ENCODE data around the gene CHST7. TPM values are rescaled to one million over a fixed set of nuclear protein-coding genes. Genes with fewer than 3 reads are reported as not detected.

The CHST7 gene
- total and polyA plus RNA-seq, 2 donors (not counting 1 experiment from before 2014, with no cell fraction given), result 1.3 to 2.6 TPM

DNA sequence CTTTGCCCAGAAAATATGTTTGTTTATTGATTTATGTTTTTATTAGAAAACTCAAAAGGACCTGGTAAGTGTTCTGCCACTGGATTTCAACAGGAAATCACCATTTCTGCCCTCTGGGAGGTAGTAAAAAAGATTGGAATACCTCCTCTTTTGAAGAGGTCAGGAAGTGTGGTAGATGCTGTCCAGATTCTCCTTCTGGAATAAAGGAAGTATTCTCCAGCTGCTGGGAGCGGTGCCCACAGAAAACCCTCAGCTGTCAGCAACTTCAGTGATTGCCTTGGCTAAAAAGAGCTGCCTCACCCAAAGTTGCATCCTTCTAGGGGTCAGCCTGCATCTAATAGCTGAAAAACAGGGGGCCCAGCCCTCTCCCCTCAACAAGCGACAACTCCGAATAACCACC, 14.5 kb upstream of the CHST7 start:
- H4K20me1 ChIP-seq (ENCODE audit: control insufficient read depth, insufficient read depth, low read length, poor library complexity, severe bottlenecking), result no peaks in the 10 kb centered on the region
- peaks cover 14 to 15% of the 10 kb centered on the region in 2 donors for H3K4me1 ChIP-seq (ENCODE audit: control insufficient read depth in 2 of 2, insufficient read depth in 2 of 2, low read length in 2 of 2)
- ATAC-seq (ENCODE audit: low read depth), result no peak
- peaks cover 17% of the 10 kb centered on the region for H3K4me1 Mint-ChIP-seq
- H3K27ac ChIP-seq (ENCODE audit: low read length in 2 of 2), result no peak overlapping the region
- no peak overlapping the region for H3K4me3 Mint-ChIP-seq
- ChIA-PET CTCF (no interaction called here), POLR2A (no interaction called here)
- no peak overlapping the region for H3K9ac ChIP-seq (ENCODE audit: low read length)
- H3K36me3 ChIP-seq (replicated peaks in 1 of 2; ENCODE audit: control extremely low read depth in 1 of 2, control insufficient read depth in 1 of 2, extremely low read depth in 1 of 2, insufficient read depth in 2 of 2, low read length in 1 of 2), result no peaks in the 10 kb centered on the region
- H3K27me3 Mint-ChIP-seq, result peaks cover 13% of the 10 kb centered on the region
- no peak for DNase-seq
- 100% methylated on average over 2 of the region's 3 CpGs for WGBS (ENCODE audit: insufficient coverage)
- H3K27ac Mint-ChIP-seq, result no peak overlapping the region
- H3K9me3 ChIP-seq (ENCODE audit: control extremely low read depth in 1 of 3, control insufficient read depth in 2 of 3, insufficient read depth in 1 of 3, low read length in 2 of 3), result no peaks in the 10 kb centered on the region
- H2AFZ ChIP-seq (ENCODE audit: insufficient read depth, low read depth, low read length, poor library complexity, severe bottlenecking), result no peak overlapping the region
- H3K4me2 ChIP-seq (replicated peaks; ENCODE audit: low read depth, low read length, poor library complexity, severe bottlenecking), result no peak overlapping the region
- no peaks in the 10 kb centered on the region for H3K27me3 ChIP-seq (replicated peaks in 1 of 4; ENCODE audit: control extremely low read depth in 1 of 4, control insufficient read depth in 3 of 4, insufficient read depth in 4 of 4, low read length in 3 of 4)
- TF ChIP-seq, protein P1, sequence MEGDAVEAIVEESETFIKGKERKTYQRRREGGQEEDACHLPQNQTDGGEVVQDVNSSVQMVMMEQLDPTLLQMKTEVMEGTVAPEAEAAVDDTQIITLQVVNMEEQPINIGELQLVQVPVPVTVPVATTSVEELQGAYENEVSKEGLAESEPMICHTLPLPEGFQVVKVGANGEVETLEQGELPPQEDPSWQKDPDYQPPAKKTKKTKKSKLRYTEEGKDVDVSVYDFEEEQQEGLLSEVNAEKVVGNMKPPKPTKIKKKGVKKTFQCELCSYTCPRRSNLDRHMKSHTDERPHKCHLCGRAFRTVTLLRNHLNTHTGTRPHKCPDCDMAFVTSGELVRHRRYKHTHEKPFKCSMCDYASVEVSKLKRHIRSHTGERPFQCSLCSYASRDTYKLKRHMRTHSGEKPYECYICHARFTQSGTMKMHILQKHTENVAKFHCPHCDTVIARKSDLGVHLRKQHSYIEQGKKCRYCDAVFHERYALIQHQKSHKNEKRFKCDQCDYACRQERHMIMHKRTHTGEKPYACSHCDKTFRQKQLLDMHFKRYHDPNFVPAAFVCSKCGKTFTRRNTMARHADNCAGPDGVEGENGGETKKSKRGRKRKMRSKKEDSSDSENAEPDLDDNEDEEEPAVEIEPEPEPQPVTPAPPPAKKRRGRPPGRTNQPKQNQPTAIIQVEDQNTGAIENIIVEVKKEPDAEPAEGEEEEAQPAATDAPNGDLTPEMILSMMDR (IDR thresholded peaks at IDR 0.05), result no peak
- no peak for TF ChIP-seq EZH2 (IDR thresholded peaks at IDR 0.05; ENCODE audit: borderline replicate concordance, insufficient read depth, low read depth, low read length, poor library complexity, severe bottlenecking)
- H3K4me3 ChIP-seq (ENCODE audit: control extremely low read depth in 1 of 5, extremely low read depth in 1 of 5, insufficient read depth in 1 of 5, low read depth in 2 of 5, low read length in 4 of 5), result no peak overlapping the region
- intact Hi-C loops (cut with micrococcal nuclease), result no loop called here
- H3K9me3 Mint-ChIP-seq (ENCODE audit: insufficient read depth), result no peaks in the 10 kb centered on the region
- H3K79me2 ChIP-seq (ENCODE audit: control insufficient read depth, insufficient read depth, low read length), result no peaks in the 10 kb centered on the region

GRCh38 chrX:46561824-46562657, 11.5 kb upstream of the CHST7 start:
- Mint-ChIP-seq H3K9me3 (ENCODE audit: insufficient read depth) (no peaks in the 10 kb centered on the region), H3K27ac (peak overlapping the region; percentile 59), H3K4me1 (peaks cover 17% of the 10 kb centered on the region), H3K27me3 (peaks cover 27% of the 10 kb centered on the region), H3K4me3 (peak overlapping the region; percentile 20)
- Histone ChIP-seq H2AFZ (ENCODE audit: insufficient read depth, low read depth, low read length, poor library complexity, severe bottlenecking) (peak overlapping the region; percentile 48), H3K27me3 (replicated peaks in 1 of 4; ENCODE audit: control extremely low read depth in 1 of 4, control insufficient read depth in 3 of 4, insufficient read depth in 4 of 4, low read length in 3 of 4) (peaks cover 0 to 3% (median 0%) of the 10 kb centered on the region in 4 experiments), H3K4me2 (replicated peaks; ENCODE audit: low read depth, low read length, poor library complexity, severe bottlenecking) (peak overlapping the region; percentile 55), H3K9me3 (ENCODE audit: control extremely low read depth in 1 of 3, control insufficient read depth in 2 of 3, insufficient read depth in 1 of 3, low read length in 2 of 3) (no peaks in the 10 kb centered on the region), H3K9ac (ENCODE audit: low read length) (no peak overlapping the region), H3K4me3 (ENCODE audit: control extremely low read depth in 1 of 5, extremely low read depth in 1 of 5, insufficient read depth in 1 of 5, low read depth in 2 of 5, low read length in 4 of 5) (no peak overlapping the region), H3K4me1 (ENCODE audit: control insufficient read depth in 2 of 2, insufficient read depth in 2 of 2, low read length in 2 of 2) (peaks cover 14 to 15% of the 10 kb centered on the region in 2 donors), H3K36me3 (replicated peaks in 1 of 2; ENCODE audit: control extremely low read depth in 1 of 2, control insufficient read depth in 1 of 2, extremely low read depth in 1 of 2, insufficient read depth in 2 of 2, low read length in 1 of 2) (no peaks in the 10 kb centered on the region), H3K27ac (ENCODE audit: low read length in 2 of 2) (no peak overlapping the region), H4K20me1 (ENCODE audit: control insufficient read depth, insufficient read depth, low read length, poor library complexity, severe bottlenecking) (no peaks in the 10 kb centered on the region), H3K79me2 (ENCODE audit: control insufficient read depth, insufficient read depth, low read length) (no peaks in the 10 kb centered on the region)
- ChIA-PET CTCF (interaction anchor here (0.6 to 1.9 kb wide), 6 partner anchors 10 to 918 kb away, joined by 3 to 14 read pairs (median 4); no protein-coding TSS in a partner anchor), POLR2A (interaction anchor here (0.7 to 0.9 kb wide), 2 partner anchors 9 to 54 kb away, joined by 3 read pairs; no protein-coding TSS in a partner anchor)
- intact Hi-C loops (cut with micrococcal nuclease), result loop anchor here (1.0 to 2.0 kb wide), 2 partner anchors 10 to 17 kb away; partner anchors contain the start of gene ZNF674
- ATAC-seq (ENCODE audit: low read depth), result peak; percentile 97
- WGBS (ENCODE audit: insufficient coverage), result 20% methylated on average over 1 of the region's 6 CpGs
- TF ChIP-seq, protein P1 (IDR thresholded peaks at IDR 0.05), result no peak
- TF ChIP-seq EZH2 (IDR thresholded peaks at IDR 0.05; ENCODE audit: borderline replicate concordance, insufficient read depth, low read depth, low read length, poor library complexity, severe bottlenecking), result no peak
- peak; percentile 64 for DNase-seq
